GM12878 (cell line): Measurements from ENCODE around the gene CBR4. TPM values are rescaled to one million over a fixed set of nuclear protein-coding genes. Genes with fewer than 3 reads are reported as not detected.

Experiments used
- ATF2 ChIP-seq: IDR thresholded peaks from 2 replicates; pipeline ENCODE4 v1.6.1; 2012; ENCODE audit warnings: low read length, inconsistent platforms
- E2F4 ChIP-seq: IDR thresholded peaks from 2 replicates; pipeline ENCODE4 v1.6.1; 2012; ENCODE audit warnings: low read depth, low read length, improper control_type of control experiment
- FOS ChIP-seq: IDR thresholded peaks from 3 replicates; pipeline ENCODE4 v1.6.1; 2011; ENCODE audit warnings: borderline replicate concordance; ENCODE audit not compliant: insufficient read length; ENCODE audit errors: extremely low read depth
- JUND ChIP-seq: IDR thresholded peaks from 2 replicates; pipeline ENCODE4 v1.6.1; 2012; ENCODE audit warnings: low read depth, mild to moderate bottlenecking, low read length, improper control_type of control experiment, moderate library complexity
- RAD21 ChIP-seq: IDR thresholded peaks from 2 replicates; pipeline ENCODE4 v1.6.1; 2011; ENCODE audit warnings: mild to moderate bottlenecking, low read depth, low read length, moderate library complexity; ENCODE audit not compliant: insufficient read depth
- SRF ChIP-seq, 2 experiments: IDR thresholded peaks; 2 replicates each; pipeline ENCODE4 v1.6.1; 2011; ENCODE audit warnings: low read depth in 2 of 2, low read length in 2 of 2, mild to moderate bottlenecking in 1 of 2, moderate library complexity in 1 of 2
- USF2 ChIP-seq: IDR thresholded peaks from 2 replicates; pipeline ENCODE4 v1.6.1; 2011; ENCODE audit warnings: low read depth, low read length, improper control_type of control experiment, borderline replicate concordance
- ZNF217 ChIP-seq: fragments of 450-650 bp; IDR thresholded peaks from 2 replicates; pipeline ENCODE4 v1.6.1; 2017; ENCODE audit warnings: antibody characterized with exemption, mild to moderate bottlenecking
- ZNF622 ChIP-seq: fragments of 450-650 bp; IDR thresholded peaks from 2 replicates; pipeline ENCODE4 v1.6.1; 2017; ENCODE audit warnings: mild to moderate bottlenecking, inconsistent platforms
- polyA plus RNA-seq, 11 experiments: library from polyadenylated mRNA; depleted of rRNA in 4 of 11; unstranded in 6 of 11; stranded (reverse) in 5 of 11; fragments of >200 nt; fragmentation: Nextera tagmentation in 4 of 11; fragmentation: Illumina TruSeq in 1 of 11; extraction: Ambion mirVana in 4 of 11; extraction: Trizol in 1 of 11; gene quantifications; 1 replicate in 1 of 11; 2 replicates in 10 of 11; pipeline versions ENCODE4 v1.2.1 to v1.2.3, GENCODE V29; 2011 to 2016; ENCODE audit warnings: inconsistent platforms in 2 of 11, missing spikeins in 2 of 11, low read depth in 1 of 11
- total RNA-seq, 4 experiments: library from RNA; depleted of rRNA in 3 of 4; stranded (reverse); fragments of >200 nt in 3 of 4; fragmentation: Illumina TruSeq in 1 of 4; extraction: Trizol in 1 of 4; gene quantifications; 2 replicates each; pipeline versions ENCODE4 v1.2.1 to v1.2.3, GENCODE V29; 2013 to 2021

Gene CBR4
- total and polyA plus RNA-seq, 10 of the 15 experiments (the other 5 are each of a cell fraction or from before 2014, with no cell fraction given), result 17.3 to 38.8 (median 24.8) TPM

- no peak for TF ChIP-seq ZNF217
- no peak for TF ChIP-seq JUND
- no peak for TF ChIP-seq USF2
- no peak for TF ChIP-seq ATF2
- no peak for TF ChIP-seq SRF (IDR thresholded peaks at IDR 0.05; ENCODE audit: low read depth in 2 of 2, low read length in 2 of 2)
- no peak for TF ChIP-seq E2F4
- TF ChIP-seq ZNF622, result no peak
- TF ChIP-seq RAD21, result no peak
- no peak for TF ChIP-seq FOS
These were observed 41.9 kb upstream of the CBR4 start (continued) for GRCh38 chr4:169051761-169052593.
